Activated CD8-positive, alpha-beta memory T cell treated with anti-CD3 and anti-CD28 coated beads for 36 hours (primary cell): Measurements from ENCODE around the gene CYFIP1. TPM values are rescaled to one million over a fixed set of nuclear protein-coding genes. Genes with fewer than 3 reads are reported as not detected.
"Not testable (repeated sequence)": the region's sequence is repeated elsewhere in the genome, so short reads cannot be mapped to it uniquely, and the experiment has no call there.

Experiments used
- CTCF ChIA-PET: fragments of 350-600 bp; sonication (Branson Sonifier 250); formaldehyde crosslinking; loops from one replicate; lab custom pipeline; 2021; ENCODE audit warnings: antibody characterized with exemption; lab: Charles Lee
- POLR2A ChIA-PET: fragments of 350-600 bp; sonication (Branson Sonifier 250); formaldehyde crosslinking; loops from one replicate; lab custom pipeline; 2021; ENCODE audit warnings: antibody characterized with exemption; lab: Charles Lee
- total RNA-seq, 2 experiments: library from RNA; stranded (reverse); gene quantifications; one replicate each; pipeline ENCODE4 v1.2.3, GENCODE V29; 2021

Gene CYFIP1
- total RNA-seq = 10 to 100 TPM; 23.3 to 24.3 TPM

- ChIA-PET POLR2A (interaction anchor here (1.0 kb wide), 1 partner anchor 59 kb away, joined by 3 read pairs; the partner anchor contains the start of gene TUBGCP5), CTCF (no interaction called here)
Observed at GRCh38 chr15:22980189-22981050, at the start of gene CYFIP1. Gene CYFIP1 (minus strand): TSS chr15:22980368. CDS start chr15:22947285, 33,083 bp downstream.

GRCh38 chr15:23026218-23026617 lies 46.0 kb upstream of the CYFIP1 start:
- ChIA-PET POLR2A (no interaction called here), CTCF (no interaction called here)

GRCh38 chr15:23022156-23022555 lies 42.0 kb upstream of the CYFIP1 start:
- POLR2A ChIA-PET = no interaction called here
- CTCF ChIA-PET = no interaction called here

GRCh38 chr15:23014394-23015000 lies 34.3 kb upstream of the CYFIP1 start:
- POLR2A ChIA-PET = no interaction called here
- CTCF ChIA-PET = no interaction called here

GRCh38 chr15:23013681-23014080 lies 33.5 kb upstream of the CYFIP1 start:
- ChIA-PET POLR2A (no interaction called here), CTCF (no interaction called here)

- POLR2A ChIA-PET, CTCF ChIA-PET: not testable (repeated sequence)
Observed at GRCh38 chr15:23012616-23013015, 32.4 kb upstream of the CYFIP1 start.

- CTCF ChIA-PET = no interaction called here
- POLR2A ChIA-PET = no interaction called here
Observed at GRCh38 chr15:23003736-23004135, 23.6 kb upstream of the CYFIP1 start.

- ChIA-PET CTCF (no interaction called here), POLR2A (no interaction called here)
Observed at GRCh38 chr15:23002920-23003319, 22.8 kb upstream of the CYFIP1 start.

GRCh38 chr15:22995795-22996194 lies 15.6 kb upstream of the CYFIP1 start:
- CTCF ChIA-PET = no interaction called here
- POLR2A ChIA-PET = no interaction called here

- ChIA-PET POLR2A (no interaction called here), CTCF (no interaction called here)
Observed at GRCh38 chr15:22992024-22992326, 11.8 kb upstream of the CYFIP1 start.

- CTCF ChIA-PET = no interaction called here
Observed at GRCh38 chr15:22989576-22990477, 9.7 kb upstream of the CYFIP1 start.

GRCh38 chr15:22988811-22989210 lies 8.6 kb upstream of the CYFIP1 start:
- ChIA-PET CTCF (interaction anchor here (0.6 kb wide), 1 partner anchor 207 kb away, joined by 3 read pairs; no protein-coding TSS in a partner anchor), POLR2A (no interaction called here)

More at GRCh38 chr15:22989576-22990477, 9.7 kb upstream of the CYFIP1 start:
- POLR2A ChIA-PET = no interaction called here

- POLR2A ChIA-PET, CTCF ChIA-PET: not testable (repeated sequence)
Observed at GRCh38 chr15:22981931-22982330, 1.8 kb upstream of the CYFIP1 start.

GRCh38 chr15:22981051-22981840 lies 1.1 kb upstream of the CYFIP1 start:
- CTCF ChIA-PET = no interaction called here
- POLR2A ChIA-PET = interaction anchor here (1.0 kb wide), 1 partner anchor 58 kb away, joined by 3 read pairs; the partner anchor contains the start of gene TUBGCP5

GRCh38 chr15:22979238-22980188 lies 655 bp downstream of the CYFIP1 start:
- ChIA-PET CTCF (interaction anchor here (0.7 to 0.8 kb wide), 2 partner anchors 46 to 57 kb away, joined by 3 to 5 read pairs; no protein-coding TSS in a partner anchor), POLR2A (no interaction called here)

GRCh38 chr15:22978691-22979237 lies 1.4 kb downstream of the CYFIP1 start:
- ChIA-PET POLR2A (no interaction called here), CTCF (interaction anchor here (0.7 kb wide), 1 partner anchor 46 kb away, joined by 5 read pairs; no protein-coding TSS in a partner anchor)

GRCh38 chr15:22974745-22975144 lies 5.4 kb downstream of the CYFIP1 start:
- ChIA-PET POLR2A (no interaction called here), CTCF (no interaction called here)

GRCh38 chr15:22973987-22974386 lies 6.2 kb downstream of the CYFIP1 start:
- CTCF ChIA-PET = no interaction called here
- POLR2A ChIA-PET = no interaction called here
